ENCODE data around the gene MAP3K14.

The MAP3K14 gene

GRCh38 chr17:45284176-45285140, 32.4 kb downstream of the MAP3K14 start:
- DNase-seq (ENCODE audit: low spot score) (peak; percentile 14), FAIRE-seq (no peak)

GRCh38 chr17:45283711-45284110, 33.1 kb downstream of the MAP3K14 start:
- DNase-seq (ENCODE audit: low spot score) (no peak), FAIRE-seq (no peak)

- DNase-seq (ENCODE audit: low spot score) = no peak
- no peak for FAIRE-seq
Measured at GRCh38 chr17:45282683-45283644, 33.9 kb downstream of the MAP3K14 start.

- DNase-seq (ENCODE audit: low spot score) = no peak
- FAIRE-seq = no peak
Measured at GRCh38 chr17:45279898-45280297, 36.9 kb downstream of the MAP3K14 start.

GRCh38 chr17:45277992-45278391, 38.8 kb downstream of the MAP3K14 start:
- FAIRE-seq = no peak
- DNase-seq (ENCODE audit: low spot score) = no peak

- DNase-seq (ENCODE audit: low spot score) (peak; percentile 77), FAIRE-seq (peak; percentile 42)
Measured at GRCh38 chr17:45277216-45277849, 39.5 kb downstream of the MAP3K14 start.

GRCh38 chr17:45276031-45276430, 40.8 kb downstream of the MAP3K14 start:
- FAIRE-seq (no peak), DNase-seq (ENCODE audit: low spot score) (no peak)

GRCh38 chr17:45274033-45274432, 42.8 kb downstream of the MAP3K14 start:
- no peak for FAIRE-seq
- no peak for DNase-seq (ENCODE audit: low spot score)

- DNase-seq (ENCODE audit: low spot score) (no peak), FAIRE-seq (no peak)
Measured at GRCh38 chr17:45273551-45273957, 43.3 kb downstream of the MAP3K14 start.

- no peak for FAIRE-seq
- DNase-seq (ENCODE audit: low spot score) = no peak
Measured at GRCh38 chr17:45271603-45272002, 45.2 kb downstream of the MAP3K14 start.

- FAIRE-seq (no peak), DNase-seq (ENCODE audit: low spot score) (no peak)
Measured at GRCh38 chr17:45270828-45271418, 45.9 kb downstream of the MAP3K14 start.

- no peak for FAIRE-seq
- no peak for DNase-seq (ENCODE audit: low spot score)
Measured at GRCh38 chr17:45269912-45270311, 46.9 kb downstream of the MAP3K14 start.

- DNase-seq (ENCODE audit: low spot score) (no peak), FAIRE-seq (no peak)
Measured at GRCh38 chr17:45267436-45268055, 49.3 kb downstream of the MAP3K14 start.

GRCh38 chr17:45266372-45266926, 50.4 kb downstream of the MAP3K14 start:
- FAIRE-seq (no peak), DNase-seq (ENCODE audit: low spot score) (no peak)

GRCh38 chr17:45265821-45266220, 51.0 kb downstream of the MAP3K14 start:
- peak; percentile 95 for FAIRE-seq
- DNase-seq (ENCODE audit: low spot score) = peak; percentile 77

GRCh38 chr17:45264988-45265387, 51.8 kb downstream of the MAP3K14 start:
- FAIRE-seq (no peak), DNase-seq (ENCODE audit: low spot score) (no peak)

- FAIRE-seq (no peak), DNase-seq (ENCODE audit: low spot score) (no peak)
Measured at GRCh38 chr17:45264430-45264829, 52.4 kb downstream of the MAP3K14 start.

- DNase-seq (ENCODE audit: low spot score) (no peak), FAIRE-seq (no peak)
Measured at GRCh38 chr17:45263477-45263860, 53.4 kb downstream of the MAP3K14 start.

- DNase-seq (ENCODE audit: low spot score) (no peak), FAIRE-seq (no peak)
Measured at GRCh38 chr17:45262516-45263476, 54.0 kb downstream of the MAP3K14 start.
